Caco-2 (cell line): Measurements from ENCODE around the gene EBF3. TPM values are rescaled to one million over a fixed set of nuclear protein-coding genes. Genes with fewer than 3 reads are reported as not detected.

Source experiments
- BruUV-seq: library from RNA; stranded (reverse); fragments of 400-500 nt; replicated peaks from 2 replicates; lab custom pipeline; 2021; lab: Mats Ljungman, UMichigan
- CTCF ChIA-PET: fragments of 300-600 bp; sonication (Branson Sonifier 250); formaldehyde crosslinking; loops from one replicate; lab custom pipeline; 2022; ENCODE audit warnings: antibody characterized with exemption; lab: Charles Lee
- POLR2A ChIA-PET: fragments of 300-600 bp; sonication (Branson Sonifier 250); formaldehyde crosslinking; loops from one replicate; lab custom pipeline; 2022; ENCODE audit warnings: antibody characterized with exemption; lab: Charles Lee
- DNase-seq, 2 experiments: peaks; one replicate each; pipeline versions ENCODE4 v3.0.0 to v3.0.0-alpha.2; 2020 to 2022
- H3K27me3 ChIP-seq: replicated peaks from 2 replicates; pipeline ENCODE4 v1.6.0; 2011; ENCODE audit warnings: low read length; ENCODE audit not compliant: control insufficient read depth, insufficient read depth
- H3K36me3 ChIP-seq: 2 replicates; pipeline ENCODE4 v1.5.1; 2011; ENCODE audit warnings: low read length; ENCODE audit not compliant: control insufficient read depth, insufficient read depth
- H3K4me1 ChIP-seq: fragments of 250-450 bp; sonication (Bioruptor Pico); 2 replicates; pipeline ENCODE4 v1.5.1; 2020; ENCODE audit warnings: mild to moderate bottlenecking
- H3K4me3 ChIP-seq: 2 replicates; pipeline ENCODE4 v1.5.1; 2011; ENCODE audit warnings: low read depth, mild to moderate bottlenecking, control low read depth, low read length
- H3K9me3 ChIP-seq: fragments of 250-450 bp; sonication (Bioruptor Pico); 2 replicates; pipeline ENCODE4 v1.5.1; 2020; ENCODE audit warnings: mild to moderate bottlenecking, moderate library complexity
- H3K27ac Mint-ChIP-seq: one replicate; pipeline ENCODE4 v1.8.0; 2022; ENCODE audit warnings: mixed read lengths; ENCODE audit not compliant: unreplicated experiment
- H3K27me3 Mint-ChIP-seq: one replicate; pipeline ENCODE4 v1.8.0; 2022; ENCODE audit warnings: mixed read lengths; ENCODE audit not compliant: insufficient read depth, unreplicated experiment
- H3K36me3 Mint-ChIP-seq: one replicate; pipeline ENCODE4 v1.8.0; 2022; ENCODE audit warnings: mild to moderate bottlenecking, mixed read lengths; ENCODE audit not compliant: insufficient read depth, unreplicated experiment
- H3K4me1 Mint-ChIP-seq: one replicate; pipeline ENCODE4 v1.8.0; 2022; ENCODE audit warnings: low read depth, mixed read lengths; ENCODE audit not compliant: unreplicated experiment
- H3K4me3 Mint-ChIP-seq: one replicate; pipeline ENCODE4 v1.8.0; 2022; ENCODE audit warnings: mild to moderate bottlenecking, moderate library complexity, mixed read lengths; ENCODE audit not compliant: unreplicated experiment
- H3K9me3 Mint-ChIP-seq: one replicate; pipeline ENCODE4 v1.8.0; 2022; ENCODE audit warnings: mixed read lengths; ENCODE audit not compliant: unreplicated experiment
- intact Hi-C: fragments of 100-400 bp; cut with micrococcal nuclease; formaldehyde crosslinking; loops from one replicate; pipeline ENCODE4 v1.10.0; 2022; ENCODE audit not compliant: unreplicated experiment
- total RNA-seq: library from RNA; stranded (reverse); gene quantifications from 2 replicates; pipeline ENCODE4 v1.2.3, GENCODE V29; 2022
- TF ChIP-seq, protein P1 (sequence below), 2 experiments: fragments of 200-600 bp in 1 of 2; IDR thresholded peaks; 1 replicate in 1 of 2; 2 replicates in 1 of 2; pipeline versions ENCODE4 v1.5.1 to v1.8.0; 2011 to 2022; ENCODE audit warnings: antibody characterized with exemption in 1 of 2, control low read depth in 1 of 2, inconsistent platforms in 1 of 2, low read depth in 1 of 2, low read length in 1 of 2, mild to moderate bottlenecking in 1 of 2, moderate library complexity in 1 of 2; ENCODE audit not compliant: insufficient read depth in 1 of 2, severe bottlenecking in 1 of 2, unreplicated experiment in 1 of 2

Gene EBF3
- total RNA-seq, 1 experiment from 2014 or later = 0.79 TPM

DNA sequence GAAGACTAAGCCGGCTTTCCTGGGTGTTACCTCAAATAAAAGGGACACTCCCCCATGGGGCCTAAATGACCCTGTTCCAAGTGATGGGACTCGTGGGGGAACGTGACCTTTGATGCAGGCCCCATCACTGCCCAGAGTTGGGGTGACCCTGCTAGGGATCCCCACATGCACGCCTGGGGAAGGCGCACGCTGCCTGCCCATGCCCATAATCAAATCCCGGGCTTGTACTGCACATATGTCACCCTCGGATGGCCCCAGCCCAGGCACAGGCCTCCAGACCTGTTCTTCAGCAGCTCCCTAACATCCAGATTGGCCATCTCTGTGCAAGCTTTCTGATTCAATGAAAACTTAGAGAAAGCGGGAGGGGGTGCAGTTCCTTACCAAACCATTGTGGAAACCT is 14.7 kb downstream of the EBF3 start:
- Mint-ChIP-seq H3K9me3 (no peaks in the 10 kb centered on the region), H3K27ac (no peak overlapping the region), H3K4me1 (peaks cover 6% of the 10 kb centered on the region), H3K4me3 (no peak overlapping the region), H3K27me3 (peaks cover 4% of the 10 kb centered on the region), H3K36me3 (no peaks in the 10 kb centered on the region)
- intact Hi-C loops = no loop called here
- no peaks in the 10 kb centered on the region for H3K4me1 ChIP-seq
- CTCF ChIA-PET = no interaction called here
- TF ChIP-seq, protein P1, sequence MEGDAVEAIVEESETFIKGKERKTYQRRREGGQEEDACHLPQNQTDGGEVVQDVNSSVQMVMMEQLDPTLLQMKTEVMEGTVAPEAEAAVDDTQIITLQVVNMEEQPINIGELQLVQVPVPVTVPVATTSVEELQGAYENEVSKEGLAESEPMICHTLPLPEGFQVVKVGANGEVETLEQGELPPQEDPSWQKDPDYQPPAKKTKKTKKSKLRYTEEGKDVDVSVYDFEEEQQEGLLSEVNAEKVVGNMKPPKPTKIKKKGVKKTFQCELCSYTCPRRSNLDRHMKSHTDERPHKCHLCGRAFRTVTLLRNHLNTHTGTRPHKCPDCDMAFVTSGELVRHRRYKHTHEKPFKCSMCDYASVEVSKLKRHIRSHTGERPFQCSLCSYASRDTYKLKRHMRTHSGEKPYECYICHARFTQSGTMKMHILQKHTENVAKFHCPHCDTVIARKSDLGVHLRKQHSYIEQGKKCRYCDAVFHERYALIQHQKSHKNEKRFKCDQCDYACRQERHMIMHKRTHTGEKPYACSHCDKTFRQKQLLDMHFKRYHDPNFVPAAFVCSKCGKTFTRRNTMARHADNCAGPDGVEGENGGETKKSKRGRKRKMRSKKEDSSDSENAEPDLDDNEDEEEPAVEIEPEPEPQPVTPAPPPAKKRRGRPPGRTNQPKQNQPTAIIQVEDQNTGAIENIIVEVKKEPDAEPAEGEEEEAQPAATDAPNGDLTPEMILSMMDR (IDR thresholded peaks at IDR 0.05; ENCODE audit: insufficient read depth in 1 of 2, low read depth in 1 of 2, low read length in 1 of 2, severe bottlenecking in 1 of 2, unreplicated experiment in 1 of 2) = no peak
- no TSS peak for BruUV-seq
- no peak for DNase-seq
- no peaks in the 10 kb centered on the region for H3K27me3 ChIP-seq
- POLR2A ChIA-PET = no interaction called here
- no peaks in the 10 kb centered on the region for H3K36me3 ChIP-seq
- no peak overlapping the region for H3K4me3 ChIP-seq
- no peaks in the 10 kb centered on the region for H3K9me3 ChIP-seq

DNA sequence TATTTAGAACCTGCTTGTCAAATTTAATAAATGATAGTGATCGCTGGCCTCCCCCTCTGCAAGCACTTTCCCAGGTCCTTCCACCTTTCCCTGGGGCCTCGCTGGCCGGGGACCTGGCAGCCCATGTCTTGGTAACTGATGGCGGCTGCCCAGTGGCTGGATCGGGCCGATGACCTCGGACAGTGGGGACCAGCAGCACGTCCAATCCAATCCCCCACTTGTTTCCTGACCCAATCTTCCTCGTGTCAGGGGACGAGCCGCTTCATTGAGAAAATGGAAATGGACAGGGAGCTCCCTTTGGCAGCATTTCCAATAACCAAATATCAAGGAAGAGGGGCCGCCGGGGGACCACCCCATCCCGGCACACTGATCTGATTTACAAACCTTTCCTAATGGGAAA is 17.2 kb downstream of the EBF3 start:
- Histone ChIP-seq H3K27me3 (no peaks in the 10 kb centered on the region), H3K9me3 (no peaks in the 10 kb centered on the region), H3K36me3 (no peaks in the 10 kb centered on the region), H3K4me3 (no peak overlapping the region), H3K4me1 (no peaks in the 10 kb centered on the region)
- H3K36me3 Mint-ChIP-seq = no peaks in the 10 kb centered on the region
- intact Hi-C loops = no loop called here
- BruUV-seq = no TSS peak
- no peak for DNase-seq
- POLR2A ChIA-PET = no interaction called here
- CTCF ChIA-PET = no interaction called here
- no peak overlapping the region for H3K4me3 Mint-ChIP-seq
- H3K9me3 Mint-ChIP-seq = no peaks in the 10 kb centered on the region
- peaks cover 4% of the 10 kb centered on the region for H3K27me3 Mint-ChIP-seq
- no peak overlapping the region for H3K27ac Mint-ChIP-seq
- no peaks in the 10 kb centered on the region for H3K4me1 Mint-ChIP-seq
- TF ChIP-seq, protein P1 (IDR thresholded peaks at IDR 0.05; ENCODE audit: insufficient read depth in 1 of 2, low read depth in 1 of 2, low read length in 1 of 2, severe bottlenecking in 1 of 2, unreplicated experiment in 1 of 2) = no peak

DNA sequence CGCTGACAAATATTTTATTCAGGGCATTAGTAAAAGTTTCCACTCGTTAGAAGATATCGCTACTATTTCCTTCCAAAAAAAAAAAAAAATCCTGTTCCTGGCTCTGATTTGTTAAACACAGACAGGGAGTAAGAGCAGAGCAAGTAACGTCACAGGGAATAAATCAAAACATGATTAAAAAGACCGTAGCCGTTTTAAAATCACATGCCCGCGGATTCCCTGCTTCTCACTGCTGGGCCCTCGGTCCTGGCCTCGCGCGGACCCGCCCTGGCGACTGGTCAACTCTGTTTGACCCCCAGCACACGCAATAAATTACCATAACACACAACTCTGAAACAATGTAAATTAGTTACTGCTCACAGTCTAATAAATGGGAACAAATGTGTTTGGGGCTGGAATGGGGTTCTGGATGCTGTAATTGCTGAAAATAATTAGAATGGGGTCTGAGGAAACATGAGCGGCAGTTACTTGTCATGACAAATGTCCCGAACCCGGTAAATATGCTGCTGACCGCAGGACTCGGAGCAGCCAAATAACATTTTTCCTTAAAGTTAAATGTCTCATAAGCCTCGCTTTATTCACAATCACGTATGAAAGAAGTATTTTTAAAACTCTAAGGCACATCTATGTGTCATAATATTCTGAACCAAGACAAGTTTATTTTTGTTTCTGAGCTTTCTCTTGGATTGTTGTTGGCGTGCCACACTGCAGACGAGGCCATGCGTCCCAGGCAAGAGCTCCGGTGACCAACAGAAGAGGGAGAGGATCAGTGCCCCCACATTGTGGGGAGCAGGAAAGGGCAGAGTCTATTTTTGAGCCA is 17.9 kb downstream of the EBF3 start:
- POLR2A ChIA-PET = no interaction called here
- no peaks in the 10 kb centered on the region for H3K27me3 ChIP-seq
- no TSS peak for BruUV-seq
- Mint-ChIP-seq H3K27ac (no peak overlapping the region), H3K4me1 (no peaks in the 10 kb centered on the region), H3K4me3 (no peak overlapping the region), H3K9me3 (no peaks in the 10 kb centered on the region), H3K36me3 (no peaks in the 10 kb centered on the region), H3K27me3 (peaks cover 4% of the 10 kb centered on the region)
- H3K36me3 ChIP-seq = no peaks in the 10 kb centered on the region
- TF ChIP-seq, protein P1 (IDR thresholded peaks at IDR 0.05; ENCODE audit: insufficient read depth in 1 of 2, low read depth in 1 of 2, low read length in 1 of 2, severe bottlenecking in 1 of 2, unreplicated experiment in 1 of 2) = no peak
- CTCF ChIA-PET = no interaction called here
- DNase-seq = no peak
- H3K4me3 ChIP-seq = no peak overlapping the region
- no peaks in the 10 kb centered on the region for H3K9me3 ChIP-seq
- no peaks in the 10 kb centered on the region for H3K4me1 ChIP-seq
- intact Hi-C loops = no loop called here
